Stimulated activated CD4-positive, alpha-beta T cell treated with anti-CD3 and anti-CD28 coated beads, TNF-alpha, amount 100 ng/mL, for 24 hours (primary cell): ENCODE results near the gene VARS2.

Experiments
- DNase-seq, 3 experiments: peaks; one replicate each; pipeline ENCODE4 v3.0.0-alpha.2; 2020; ENCODE audit warnings: low read depth in 3 of 3

Gene VARS2

DNA sequence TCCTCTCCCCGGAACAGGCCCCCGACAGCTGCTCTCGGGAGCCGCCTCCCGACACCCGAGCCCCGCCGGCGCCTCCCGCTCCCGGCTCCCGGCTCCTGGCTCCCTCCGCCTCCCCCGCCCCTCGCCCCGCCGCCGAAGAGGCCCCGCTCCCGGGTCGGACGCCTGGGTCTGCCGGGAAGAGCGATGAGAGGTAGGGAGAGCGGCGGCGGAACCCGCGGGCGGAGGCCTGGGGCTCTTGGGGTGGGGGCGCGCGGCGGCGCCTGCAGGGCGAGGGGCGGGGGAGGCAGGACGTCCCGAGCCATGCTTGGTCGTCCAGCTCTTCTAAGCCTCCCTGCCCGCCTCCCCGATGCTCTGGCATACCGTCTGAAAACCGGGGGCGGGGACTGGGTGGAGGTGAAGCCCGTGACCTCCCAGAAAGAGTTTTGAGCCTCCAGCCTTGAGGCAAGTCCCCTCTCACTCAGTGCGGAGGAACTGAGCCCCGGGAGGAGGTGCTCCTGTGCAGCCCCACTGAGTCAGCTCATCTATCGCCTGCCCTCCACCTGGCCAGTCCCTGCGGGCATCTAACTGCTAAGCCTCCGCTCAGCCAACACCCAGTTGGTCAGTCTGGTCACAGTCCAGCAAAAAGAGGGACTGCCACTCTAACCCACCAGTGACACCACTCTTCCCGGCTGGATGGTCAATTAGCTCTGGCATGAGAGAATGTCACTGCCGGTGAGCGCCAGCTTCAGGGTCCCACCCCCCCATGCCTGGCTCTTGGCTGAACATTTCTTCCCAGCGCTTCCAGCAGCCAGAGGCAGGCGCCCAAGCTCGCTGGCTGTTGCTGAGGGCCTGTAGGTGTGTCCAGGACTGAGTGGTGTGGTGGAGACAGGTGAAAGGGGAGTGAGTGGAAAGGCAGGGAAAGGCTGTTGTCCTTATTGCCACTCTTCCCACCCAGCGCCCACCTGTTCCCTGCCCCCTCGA, 29.2 kb upstream of the VARS2 start:
- peak in 1 of 3 experiments; percentile 52 for DNase-seq

DNA sequence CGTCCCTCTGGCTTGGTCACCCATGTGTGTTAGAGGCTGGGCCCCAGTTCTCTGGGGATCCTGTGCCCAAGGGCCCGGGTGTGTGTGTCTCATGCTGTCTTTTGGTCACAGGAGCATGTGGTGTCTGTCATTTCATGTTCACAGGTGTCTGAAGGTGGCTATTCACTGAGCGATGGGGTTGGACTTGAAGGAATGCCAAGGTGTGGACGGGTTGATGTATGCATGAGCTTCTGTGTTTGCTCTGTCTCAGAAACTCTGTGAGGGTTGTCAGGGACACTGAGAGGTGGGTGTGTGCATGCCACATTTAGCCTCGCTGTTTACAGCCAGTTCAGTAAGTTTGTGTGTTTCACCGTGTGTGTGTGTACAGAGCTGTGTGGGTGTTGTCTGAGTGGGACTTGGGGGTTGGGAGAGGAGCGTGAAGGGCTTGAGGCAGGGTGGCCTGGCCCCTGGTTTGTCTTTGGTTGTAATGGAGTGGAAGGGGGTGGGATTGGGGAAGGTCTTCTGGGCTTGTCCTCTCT, 28.5 kb upstream of the VARS2 start:
- DNase-seq, result no peak

DNA sequence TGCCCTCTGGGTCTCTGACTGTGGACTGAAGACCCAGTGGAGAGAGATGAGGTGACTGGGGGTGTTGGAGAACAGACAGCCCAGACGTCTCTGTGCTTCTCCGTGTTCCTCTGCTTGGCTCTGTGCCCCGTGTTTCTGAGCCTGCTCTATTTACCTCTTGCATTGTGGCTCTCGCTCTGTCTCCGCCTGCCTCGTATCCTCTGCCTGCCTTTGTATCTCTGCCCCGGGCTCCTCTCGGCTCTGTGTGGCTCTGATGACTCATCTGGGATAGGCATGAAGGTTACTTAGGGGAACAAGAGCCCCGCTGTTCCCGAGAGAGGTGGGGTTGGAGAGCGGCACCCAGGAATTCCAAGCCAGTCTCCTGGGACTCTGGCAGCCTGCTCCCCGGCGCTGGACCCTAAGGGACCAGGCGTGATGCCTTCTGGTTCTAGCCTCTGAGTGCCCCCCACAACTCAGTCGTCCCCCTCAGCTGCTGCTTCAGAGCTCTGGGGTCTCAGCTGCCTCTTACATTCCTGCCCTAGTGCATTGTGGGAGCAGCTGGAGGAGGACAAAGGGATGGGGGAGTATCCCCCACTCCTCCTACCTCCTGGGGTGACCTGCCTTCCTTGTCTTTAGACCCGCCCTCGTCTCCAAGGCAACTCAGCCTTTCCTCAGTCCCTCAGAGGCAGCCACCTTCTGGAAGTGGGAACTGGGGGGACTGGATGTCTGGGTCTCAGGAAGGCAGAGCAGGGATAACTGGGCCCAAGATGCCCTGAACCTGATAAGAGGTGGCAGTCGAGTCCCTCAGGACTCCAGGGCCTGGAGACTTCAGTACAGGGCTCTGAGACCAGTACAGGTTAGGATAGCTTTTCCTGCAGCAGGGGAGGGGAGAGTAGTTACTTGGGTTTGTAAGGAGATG, 27.8 kb upstream of the VARS2 start:
- peak in 1 of 3 experiments; percentile 21 for DNase-seq

DNA sequence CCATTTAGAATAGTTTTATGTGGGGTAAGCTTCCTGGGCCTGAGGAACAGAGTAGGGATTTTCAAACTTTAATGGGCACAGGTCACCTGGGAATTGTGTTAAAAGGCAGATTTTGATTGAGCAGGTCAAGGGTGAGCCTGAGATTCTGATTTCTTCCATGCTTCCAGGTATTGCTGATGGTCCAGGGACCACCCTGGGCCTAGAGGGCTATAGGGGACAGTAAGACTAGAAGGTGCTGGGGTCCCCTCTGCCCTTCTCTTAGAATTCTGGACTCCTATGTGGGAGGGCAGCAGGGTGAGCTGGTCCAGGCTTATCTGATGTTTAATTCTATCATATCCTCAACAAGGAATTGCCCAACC, 27.2 kb upstream of the VARS2 start:
- DNase-seq, result no peak

DNA sequence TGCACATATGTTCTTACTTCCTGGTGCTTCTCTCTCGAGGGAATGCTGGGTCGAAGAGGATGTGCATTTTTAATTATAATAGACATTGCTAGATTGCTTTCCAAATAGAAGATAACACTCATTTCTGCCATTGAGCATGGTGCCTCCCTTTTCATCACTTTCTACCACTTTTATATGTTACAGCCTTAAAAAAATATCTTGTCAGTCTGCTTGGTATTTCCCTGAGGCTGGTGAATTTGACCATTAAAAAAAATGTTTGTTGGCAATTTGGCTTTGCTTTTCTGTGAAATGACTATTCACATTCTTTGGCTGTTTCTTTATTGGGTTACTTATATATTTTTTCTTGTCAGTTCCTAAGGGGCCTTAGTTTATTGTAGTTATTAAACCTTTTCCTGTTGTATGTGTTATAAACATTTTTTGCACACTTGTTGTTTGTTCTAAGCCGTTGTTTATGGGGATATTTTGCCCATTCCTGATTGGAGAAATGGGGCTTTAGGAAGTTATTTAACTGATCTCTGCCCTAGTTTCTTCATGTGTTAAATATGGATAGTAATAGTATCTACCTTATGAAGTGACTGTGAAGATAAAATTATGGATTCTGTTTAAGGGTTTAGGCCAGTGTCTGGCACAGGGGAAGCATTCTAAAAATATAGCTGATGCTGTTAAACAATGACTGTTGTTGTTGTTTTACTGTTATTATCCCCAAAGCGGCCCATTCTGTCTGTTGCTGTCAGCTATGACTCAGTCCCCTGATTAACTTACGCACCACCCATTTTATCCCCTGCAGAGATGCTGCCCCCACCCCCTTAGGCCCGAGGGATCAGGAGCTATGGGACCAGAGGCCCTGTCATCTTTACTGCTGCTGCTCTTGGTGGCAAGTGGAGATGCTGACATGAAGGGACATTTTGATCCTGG, 25.9 kb upstream of the VARS2 start:
- DNase-seq, result no peak

DNA sequence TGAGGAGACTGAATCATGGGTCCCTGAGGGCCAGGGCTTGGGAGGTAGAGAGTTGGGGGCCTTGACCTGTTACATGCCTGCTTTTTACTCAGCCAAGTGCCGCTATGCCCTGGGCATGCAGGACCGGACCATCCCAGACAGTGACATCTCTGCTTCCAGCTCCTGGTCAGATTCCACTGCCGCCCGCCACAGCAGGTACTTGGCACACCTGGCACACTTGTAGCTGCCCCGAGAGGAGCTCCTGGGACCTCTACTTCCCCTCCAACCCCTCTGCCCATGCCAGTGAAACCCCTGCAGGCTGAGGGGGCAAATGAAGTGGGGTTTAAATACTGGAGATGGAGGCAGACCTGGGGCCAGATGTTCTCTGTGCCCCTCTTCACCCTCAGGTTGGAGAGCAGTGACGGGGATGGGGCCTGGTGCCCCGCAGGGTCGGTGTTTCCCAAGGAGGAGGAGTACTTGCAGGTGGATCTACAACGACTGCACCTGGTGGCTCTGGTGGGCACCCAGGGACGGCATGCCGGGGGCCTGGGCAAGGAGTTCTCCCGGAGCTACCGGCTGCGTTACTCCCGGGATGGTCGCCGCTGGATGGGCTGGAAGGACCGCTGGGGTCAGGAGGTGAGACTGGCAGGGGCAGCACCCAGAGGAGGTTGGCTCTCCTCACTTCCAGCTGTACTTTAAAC, 25.1 kb upstream of the VARS2 start:
- DNase-seq, result no peak

DNA sequence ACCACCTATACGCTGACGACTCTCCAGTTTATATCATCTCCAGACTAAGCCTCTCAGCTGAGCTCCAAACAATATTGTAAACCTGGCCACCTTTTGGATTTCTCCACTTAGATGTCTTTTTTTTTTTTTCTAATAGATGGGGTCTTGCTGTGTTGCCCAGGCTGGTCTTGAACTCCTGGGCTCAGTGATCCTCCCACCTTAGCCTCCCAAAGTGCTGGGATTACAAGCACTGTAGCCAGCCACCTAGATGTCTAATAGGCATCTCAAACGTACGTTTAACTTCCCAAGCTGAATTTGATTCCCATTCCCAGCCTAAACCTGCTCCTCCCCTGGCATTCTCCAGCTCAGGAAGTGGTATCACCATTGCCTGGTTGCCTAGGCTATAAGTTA, 24.5 kb upstream of the VARS2 start:
- no peak for DNase-seq

DNA sequence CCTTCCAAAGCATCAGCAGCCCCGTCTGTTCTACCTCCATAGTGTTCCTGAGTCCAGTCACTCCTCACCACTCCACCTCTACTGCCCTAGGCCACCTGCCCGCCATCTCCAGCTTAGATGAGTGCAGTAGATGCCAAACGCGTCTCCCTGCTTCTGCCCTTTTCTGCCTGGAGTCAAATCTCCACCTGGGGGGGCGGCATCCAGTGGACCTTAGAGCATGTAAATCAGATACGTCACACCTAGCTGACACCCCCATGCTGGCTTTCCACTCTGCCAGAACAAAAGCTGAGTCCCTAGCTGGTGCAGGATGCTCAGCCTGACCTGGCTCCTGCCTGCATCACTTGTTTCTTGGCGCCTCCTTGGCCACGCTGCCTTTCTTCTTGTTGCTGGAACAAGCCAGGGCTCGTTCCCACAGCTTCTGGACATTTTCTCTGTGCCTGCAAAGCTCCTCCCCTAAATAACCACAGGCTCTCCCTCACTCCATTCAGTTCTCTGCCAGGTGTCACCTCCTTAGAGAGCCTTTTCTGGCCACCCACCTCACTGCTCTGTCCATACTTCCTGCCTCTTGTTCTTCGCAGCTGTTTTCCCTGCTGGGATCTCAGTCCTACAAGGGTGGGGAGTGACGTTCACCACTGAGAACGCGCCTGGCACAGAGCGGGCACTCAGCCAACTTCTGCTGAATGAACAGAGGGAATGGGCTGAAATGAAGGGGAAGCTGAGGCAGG, 24.0 kb upstream of the VARS2 start:
- DNase-seq, result no peak

DNA sequence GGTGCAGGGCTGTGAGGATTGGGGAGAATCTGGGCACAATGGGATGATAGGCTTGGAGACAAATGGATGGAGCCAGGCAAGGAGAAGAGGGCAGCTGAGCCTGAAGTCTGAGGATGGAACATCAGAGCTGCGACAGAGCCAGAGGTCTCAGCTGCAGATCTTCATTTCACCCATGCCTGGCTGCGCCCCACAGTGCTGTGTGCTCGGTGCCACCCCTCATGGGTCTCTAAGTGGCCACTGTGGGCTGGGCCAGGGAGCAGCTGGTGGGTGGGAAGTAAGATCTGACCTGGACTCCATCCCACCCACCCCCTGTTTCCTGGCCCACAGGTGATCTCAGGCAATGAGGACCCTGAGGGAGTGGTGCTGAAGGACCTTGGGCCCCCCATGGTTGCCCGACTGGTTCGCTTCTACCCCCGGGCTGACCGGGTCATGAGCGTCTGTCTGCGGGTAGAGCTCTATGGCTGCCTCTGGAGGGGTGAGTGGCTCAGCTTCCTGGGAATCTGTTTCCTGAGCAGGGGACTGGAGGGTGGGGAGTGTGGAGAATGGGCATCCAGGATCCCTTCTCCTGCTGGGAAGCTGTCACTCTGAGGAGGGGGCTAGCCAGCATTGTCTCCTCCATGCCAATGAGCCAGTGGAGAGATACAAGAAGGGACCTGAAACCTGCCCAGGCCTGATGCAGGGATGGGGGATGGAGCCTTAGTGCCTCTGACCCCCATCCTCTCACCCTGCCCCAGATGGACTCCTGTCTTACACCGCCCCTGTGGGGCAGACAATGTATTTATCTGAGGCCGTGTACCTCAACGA, 23.2 kb upstream of the VARS2 start:
- DNase-seq, result no peak

DNA sequence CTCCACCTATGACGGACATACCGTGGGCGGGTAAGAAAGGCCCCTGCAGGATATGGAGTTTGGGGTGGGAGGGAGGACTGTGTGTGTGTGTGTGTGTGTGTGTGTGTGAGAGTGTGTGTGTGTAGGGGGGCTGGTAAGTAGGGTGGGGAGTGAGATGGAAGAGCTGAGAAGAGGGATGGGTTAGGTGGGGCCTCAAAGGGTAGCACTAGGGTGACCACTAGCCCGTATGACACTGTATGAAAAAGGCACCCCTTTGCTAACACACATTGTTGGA, 22.7 kb upstream of the VARS2 start:
- DNase-seq, result no peak

DNA sequence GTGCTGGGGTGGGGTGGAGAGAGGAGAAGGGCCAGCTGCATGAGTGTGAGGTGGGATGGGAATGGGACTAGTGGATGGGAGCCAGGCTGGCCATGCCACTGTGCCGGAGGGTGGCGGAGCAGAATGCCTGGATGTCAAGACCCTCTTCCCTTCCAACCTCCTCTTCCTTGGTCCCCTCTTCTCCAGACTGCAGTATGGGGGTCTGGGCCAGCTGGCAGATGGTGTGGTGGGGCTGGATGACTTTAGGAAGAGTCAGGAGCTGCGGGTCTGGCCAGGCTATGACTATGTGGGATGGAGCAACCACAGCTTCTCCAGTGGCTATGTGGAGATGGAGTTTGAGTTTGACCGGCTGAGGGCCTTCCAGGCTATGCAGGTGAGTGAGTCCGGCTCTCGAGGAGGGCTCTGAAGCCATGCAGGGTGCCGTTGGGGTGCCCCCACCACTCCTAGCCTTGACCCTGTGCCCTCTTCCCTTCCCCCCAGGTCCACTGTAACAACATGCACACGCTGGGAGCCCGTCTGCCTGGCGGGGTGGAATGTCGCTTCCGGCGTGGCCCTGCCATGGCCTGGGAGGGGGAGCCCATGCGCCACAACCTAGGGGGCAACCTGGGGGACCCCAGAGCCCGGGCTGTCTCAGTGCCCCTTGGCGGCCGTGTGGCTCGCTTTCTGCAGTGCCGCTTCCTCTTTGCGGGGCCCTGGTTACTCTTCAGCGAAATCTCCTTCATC, 22.1 kb upstream of the VARS2 start:
- DNase-seq, result no peak

DNA sequence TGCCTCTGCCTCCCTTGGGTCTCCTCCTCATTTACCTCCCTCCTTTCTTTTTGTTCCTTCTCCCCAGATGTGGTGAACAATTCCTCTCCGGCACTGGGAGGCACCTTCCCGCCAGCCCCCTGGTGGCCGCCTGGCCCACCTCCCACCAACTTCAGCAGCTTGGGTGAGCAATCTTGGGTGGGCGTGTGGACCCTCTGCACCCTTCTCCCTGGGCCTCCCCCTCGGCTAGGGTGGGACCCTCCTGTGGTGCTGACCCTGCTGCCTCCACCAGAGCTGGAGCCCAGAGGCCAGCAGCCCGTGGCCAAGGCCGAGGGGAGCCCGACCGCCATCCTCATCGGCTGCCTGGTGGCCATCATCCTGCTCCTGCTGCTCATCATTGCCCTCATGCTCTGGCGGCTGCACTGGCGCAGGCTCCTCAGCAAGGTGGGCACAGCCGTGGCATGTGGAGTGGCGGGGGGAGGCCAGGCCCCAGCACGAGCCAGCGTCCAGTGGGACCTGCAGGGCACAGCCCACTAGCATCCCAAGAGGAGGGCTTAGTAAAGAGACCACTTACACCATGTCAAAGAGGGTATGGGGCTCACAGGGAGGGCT, 20.9 kb upstream of the VARS2 start:
- DNase-seq, result no peak

DNA sequence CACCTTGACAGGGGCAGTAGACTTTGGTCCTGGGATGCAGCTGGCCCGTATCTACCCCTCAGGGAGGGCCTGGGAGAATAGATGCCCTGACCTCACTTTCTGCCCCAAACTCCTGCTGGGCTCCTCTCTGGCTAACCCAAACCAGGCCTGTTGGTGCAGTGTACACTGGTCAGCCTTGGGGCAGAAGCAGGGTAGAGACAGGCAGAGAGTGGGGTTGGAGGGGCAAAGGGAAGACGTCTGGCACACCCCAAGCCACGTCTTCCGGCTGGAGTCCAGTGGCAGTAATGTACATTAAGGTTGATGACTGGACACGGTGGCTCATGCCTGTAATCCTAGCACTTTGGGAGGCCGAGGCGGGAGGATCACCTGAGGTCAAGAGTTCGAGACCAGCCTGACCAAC, 20.4 kb upstream of the VARS2 start:
- no peak for DNase-seq

DNA sequence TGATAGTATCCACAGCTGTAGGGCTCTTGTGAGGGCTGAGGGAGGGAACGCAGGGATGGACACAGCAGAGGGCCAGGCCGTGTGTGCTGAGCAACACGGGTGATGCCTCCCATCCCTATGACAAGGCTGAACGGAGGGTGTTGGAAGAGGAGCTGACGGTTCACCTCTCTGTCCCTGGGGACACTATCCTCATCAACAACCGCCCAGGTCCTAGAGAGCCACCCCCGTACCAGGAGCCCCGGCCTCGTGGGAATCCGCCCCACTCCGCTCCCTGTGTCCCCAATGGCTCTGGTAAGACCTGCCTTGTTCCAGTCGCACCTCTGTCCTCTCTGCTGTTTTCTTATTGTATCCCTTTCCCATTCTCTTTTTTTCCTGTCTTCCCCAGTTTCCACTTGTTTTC, 19.7 kb upstream of the VARS2 start:
- DNase-seq, result no peak

DNA sequence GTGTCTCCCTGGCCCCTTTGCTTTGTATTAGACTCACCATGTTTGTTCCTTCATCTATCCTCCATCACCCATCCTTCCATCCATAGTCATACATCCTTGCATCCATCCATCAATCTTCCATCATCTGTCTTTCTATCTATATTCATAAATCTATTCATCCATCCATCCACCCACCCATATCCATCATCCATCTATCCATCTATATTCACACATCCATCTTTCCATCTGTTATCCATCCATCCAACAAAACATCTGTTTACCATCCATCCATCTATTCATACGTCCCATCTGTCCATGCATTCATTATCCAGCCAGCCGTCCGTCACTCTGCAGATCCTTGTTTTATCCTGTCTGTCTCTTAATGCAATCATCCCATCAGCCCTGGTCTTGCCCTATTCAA, 19.1 kb upstream of the VARS2 start:
- no peak for DNase-seq

DNA sequence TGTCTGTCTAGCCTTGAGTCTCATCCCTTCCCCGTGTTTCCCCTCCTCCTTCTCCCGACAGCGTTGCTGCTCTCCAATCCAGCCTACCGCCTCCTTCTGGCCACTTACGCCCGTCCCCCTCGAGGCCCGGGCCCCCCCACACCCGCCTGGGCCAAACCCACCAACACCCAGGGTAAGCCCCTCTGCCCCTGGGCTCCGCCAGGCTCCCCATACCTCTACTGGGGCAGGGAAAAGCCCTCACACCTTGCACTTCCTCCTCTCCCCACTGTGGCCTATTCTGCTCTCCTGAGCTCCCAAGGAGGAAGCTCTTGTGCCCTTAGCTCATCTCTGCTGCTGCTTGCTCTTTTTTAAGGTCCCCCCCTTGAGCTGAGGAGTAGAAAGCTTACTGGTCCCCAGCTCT, 18.7 kb upstream of the VARS2 start:
- DNase-seq, result no peak

DNA sequence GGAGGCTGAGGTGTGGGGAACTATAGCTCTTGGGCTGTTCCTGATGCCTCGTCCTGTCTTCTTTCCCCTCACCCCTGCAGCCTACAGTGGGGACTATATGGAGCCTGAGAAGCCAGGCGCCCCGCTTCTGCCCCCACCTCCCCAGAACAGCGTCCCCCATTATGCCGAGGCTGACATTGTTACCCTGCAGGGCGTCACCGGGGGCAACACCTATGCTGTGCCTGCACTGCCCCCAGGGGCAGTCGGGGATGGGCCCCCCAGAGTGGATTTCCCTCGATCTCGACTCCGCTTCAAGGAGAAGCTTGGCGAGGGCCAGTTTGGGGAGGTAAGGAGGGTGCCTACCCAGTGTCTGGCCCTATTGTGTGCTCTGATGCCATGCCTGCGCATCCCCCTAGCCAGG, 17.5 kb upstream of the VARS2 start:
- DNase-seq, result no peak

DNA sequence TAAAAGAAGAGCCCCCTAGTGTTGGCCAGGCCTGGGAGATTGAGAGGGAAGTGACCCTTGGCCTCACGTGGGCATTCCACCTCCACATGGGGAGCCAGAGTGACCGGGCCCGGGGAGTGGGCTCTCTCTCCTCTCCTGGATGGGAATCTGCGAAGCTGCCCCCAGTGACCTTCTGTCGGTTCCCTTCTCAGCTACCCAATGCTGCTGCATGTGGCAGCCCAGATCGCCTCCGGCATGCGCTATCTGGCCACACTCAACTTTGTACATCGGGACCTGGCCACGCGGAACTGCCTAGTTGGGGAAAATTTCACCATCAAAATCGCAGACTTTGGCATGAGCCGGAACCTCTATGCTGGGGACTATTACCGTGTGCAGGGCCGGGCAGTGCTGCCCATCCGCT, 16.2 kb upstream of the VARS2 start:
- DNase-seq, result no peak
